Smooth muscle cell (in vitro differentiated cells): ENCODE data around the gene NHLRC1. TPM values are rescaled to one million over a fixed set of nuclear protein-coding genes. Genes with fewer than 3 reads are reported as not detected.

ENCODE experiments used
- DNase-seq: peaks from one replicate; lab custom pipeline; 2025; ENCODE audit not compliant: unreplicated experiment; lab: John Stamatoyannopoulos, UW
- H2AFZ ChIP-seq: fragments of 200-600 bp; sonication (generic); 2 replicates; pipeline ENCODE4 v1.6.0; 2016; ENCODE audit warnings: antibody characterized with exemption, low read depth, mild to moderate bottlenecking
- H3F3A ChIP-seq: fragments of 200-600 bp; sonication (generic); 2 replicates; pipeline ENCODE4 v1.6.0; 2017; ENCODE audit warnings: antibody characterized with exemption, low read depth
- H3K27ac ChIP-seq: fragments of 200-600 bp; sonication (generic); 2 replicates; pipeline ENCODE4 v1.5.1; 2016; ENCODE audit warnings: low read depth, mild to moderate bottlenecking
- H3K27me3 ChIP-seq: fragments of 200-600 bp; sonication (generic); 2 replicates; pipeline ENCODE4 v1.6.1; 2016; ENCODE audit warnings: low read depth, mild to moderate bottlenecking
- H3K36me3 ChIP-seq: fragments of 200-600 bp; sonication (generic); 2 replicates; pipeline ENCODE4 v1.5.1; 2016; ENCODE audit warnings: low read depth
- H3K4me1 ChIP-seq: fragments of 200-600 bp; sonication (generic); 2 replicates; pipeline ENCODE4 v1.5.1; 2016; ENCODE audit warnings: low read depth
- H3K4me2 ChIP-seq: fragments of 200-600 bp; sonication (generic); 2 replicates; pipeline ENCODE4 v1.6.0; 2016; ENCODE audit warnings: mild to moderate bottlenecking
- H3K4me3 ChIP-seq: fragments of 200-600 bp; sonication (generic); 2 replicates; pipeline ENCODE4 v1.5.1; 2016; ENCODE audit warnings: mild to moderate bottlenecking
- H3K79me2 ChIP-seq: fragments of 200-600 bp; sonication (generic); 2 replicates; pipeline ENCODE4 v1.6.0; 2016; ENCODE audit warnings: low read depth, mild to moderate bottlenecking
- H3K9ac ChIP-seq: fragments of 200-600 bp; sonication (generic); 2 replicates; pipeline ENCODE4 v1.6.0; 2016; ENCODE audit warnings: low read depth
- H3K9me3 ChIP-seq: fragments of 200-600 bp; sonication (generic); replicated peaks from 2 replicates; pipeline ENCODE4 v1.5.1; 2016; ENCODE audit warnings: low read depth
- H4K20me1 ChIP-seq: fragments of 200-600 bp; sonication (generic); 2 replicates; pipeline ENCODE4 v1.6.0; 2016; ENCODE audit warnings: low read depth
- WGBS: methylation state at CpG from one replicate; pipeline ENCODE4 v1.1.7; 2016; ENCODE audit warnings: low lambda C conversion rate; 5-methylcytosine and 5-hydroxymethylcytosine counted together
- polyA plus RNA-seq: library from polyadenylated mRNA; unstranded; fragments of >200 nt; fragmentation: Nextera tagmentation; extraction: Ambion mirVana; gene quantifications from 2 replicates; pipeline ENCODE4 v1.2.1, GENCODE V29; 2016
- total RNA-seq: library from RNA; depleted of rRNA; stranded (reverse); fragments of >200 nt; gene quantifications from 2 replicates; pipeline ENCODE4 v1.2.3, GENCODE V29; 2014
- TF ChIP-seq, protein P1 (sequence below): fragments of 200-600 bp; sonication (generic); IDR thresholded peaks from 2 replicates; pipeline ENCODE4 v1.5.1; 2017; ENCODE audit warnings: borderline replicate concordance, mild to moderate bottlenecking, antibody characterized with exemption; ENCODE audit not compliant: insufficient read depth, poor library complexity, severe bottlenecking

Gene NHLRC1
- total and polyA plus RNA-seq, 2 experiments from 2014 or later: 0.42 to 0.85 TPM

DNA sequence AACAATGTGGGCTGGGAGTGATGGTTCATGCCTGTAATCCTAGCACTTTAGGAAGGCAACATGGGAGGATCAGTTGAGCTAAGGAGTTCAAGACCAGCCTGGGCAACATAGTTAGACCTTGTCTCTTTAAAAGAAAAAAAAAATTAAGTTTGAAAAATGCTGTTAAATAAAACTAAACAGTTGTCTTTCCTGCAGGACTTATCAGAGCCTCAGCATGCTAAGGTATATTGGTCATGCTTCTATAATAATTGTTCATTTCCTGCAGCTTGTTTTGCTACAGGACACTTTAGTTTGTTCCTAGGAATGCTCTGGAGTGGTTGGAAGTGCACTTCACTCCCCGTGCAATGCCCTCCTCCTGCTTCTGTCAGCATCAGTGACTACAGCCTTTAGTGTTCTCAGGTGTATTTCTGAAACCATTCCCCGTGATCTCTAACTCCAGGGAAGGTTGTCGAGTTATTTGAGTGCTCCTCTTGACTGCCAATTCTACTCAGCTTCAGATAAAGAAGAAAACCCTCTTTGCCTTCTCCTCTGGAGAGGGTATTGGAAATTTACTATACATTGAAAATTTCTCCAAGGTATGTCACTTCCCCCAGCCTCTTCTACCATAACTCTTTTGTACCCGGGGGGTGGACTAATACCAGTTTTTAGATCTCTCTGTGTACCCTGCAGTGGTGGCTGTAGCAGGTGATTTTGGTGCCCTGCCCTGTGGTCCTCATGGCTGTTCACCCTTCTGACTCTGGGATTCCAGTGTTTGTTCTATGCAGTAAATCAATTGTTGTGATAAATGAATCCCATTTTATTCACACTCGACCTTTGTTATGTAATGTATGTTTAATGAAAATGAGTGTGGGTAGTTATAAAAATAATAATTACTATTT lies 33.8 kb downstream of the NHLRC1 start:
- TF ChIP-seq, protein P1, sequence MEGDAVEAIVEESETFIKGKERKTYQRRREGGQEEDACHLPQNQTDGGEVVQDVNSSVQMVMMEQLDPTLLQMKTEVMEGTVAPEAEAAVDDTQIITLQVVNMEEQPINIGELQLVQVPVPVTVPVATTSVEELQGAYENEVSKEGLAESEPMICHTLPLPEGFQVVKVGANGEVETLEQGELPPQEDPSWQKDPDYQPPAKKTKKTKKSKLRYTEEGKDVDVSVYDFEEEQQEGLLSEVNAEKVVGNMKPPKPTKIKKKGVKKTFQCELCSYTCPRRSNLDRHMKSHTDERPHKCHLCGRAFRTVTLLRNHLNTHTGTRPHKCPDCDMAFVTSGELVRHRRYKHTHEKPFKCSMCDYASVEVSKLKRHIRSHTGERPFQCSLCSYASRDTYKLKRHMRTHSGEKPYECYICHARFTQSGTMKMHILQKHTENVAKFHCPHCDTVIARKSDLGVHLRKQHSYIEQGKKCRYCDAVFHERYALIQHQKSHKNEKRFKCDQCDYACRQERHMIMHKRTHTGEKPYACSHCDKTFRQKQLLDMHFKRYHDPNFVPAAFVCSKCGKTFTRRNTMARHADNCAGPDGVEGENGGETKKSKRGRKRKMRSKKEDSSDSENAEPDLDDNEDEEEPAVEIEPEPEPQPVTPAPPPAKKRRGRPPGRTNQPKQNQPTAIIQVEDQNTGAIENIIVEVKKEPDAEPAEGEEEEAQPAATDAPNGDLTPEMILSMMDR: no peak
- H3K79me2 ChIP-seq: no peaks in the 10 kb centered on the region
- no peak for DNase-seq
- H3K9me3 ChIP-seq: no peaks in the 10 kb centered on the region
- H3K4me1 ChIP-seq: no peaks in the 10 kb centered on the region
- no peaks in the 10 kb centered on the region for H4K20me1 ChIP-seq
- H3K9ac ChIP-seq: no peak overlapping the region
- H3K36me3 ChIP-seq: no peaks in the 10 kb centered on the region
- H3F3A ChIP-seq: no peaks in the 10 kb centered on the region
- WGBS: 90% methylated on average over 5 of the region's 5 CpGs
- no peaks in the 10 kb centered on the region for H3K27me3 ChIP-seq
- H3K27ac ChIP-seq: no peak overlapping the region
- no peak overlapping the region for H3K4me3 ChIP-seq
- no peak overlapping the region for H3K4me2 ChIP-seq
- no peak overlapping the region for H2AFZ ChIP-seq

DNA sequence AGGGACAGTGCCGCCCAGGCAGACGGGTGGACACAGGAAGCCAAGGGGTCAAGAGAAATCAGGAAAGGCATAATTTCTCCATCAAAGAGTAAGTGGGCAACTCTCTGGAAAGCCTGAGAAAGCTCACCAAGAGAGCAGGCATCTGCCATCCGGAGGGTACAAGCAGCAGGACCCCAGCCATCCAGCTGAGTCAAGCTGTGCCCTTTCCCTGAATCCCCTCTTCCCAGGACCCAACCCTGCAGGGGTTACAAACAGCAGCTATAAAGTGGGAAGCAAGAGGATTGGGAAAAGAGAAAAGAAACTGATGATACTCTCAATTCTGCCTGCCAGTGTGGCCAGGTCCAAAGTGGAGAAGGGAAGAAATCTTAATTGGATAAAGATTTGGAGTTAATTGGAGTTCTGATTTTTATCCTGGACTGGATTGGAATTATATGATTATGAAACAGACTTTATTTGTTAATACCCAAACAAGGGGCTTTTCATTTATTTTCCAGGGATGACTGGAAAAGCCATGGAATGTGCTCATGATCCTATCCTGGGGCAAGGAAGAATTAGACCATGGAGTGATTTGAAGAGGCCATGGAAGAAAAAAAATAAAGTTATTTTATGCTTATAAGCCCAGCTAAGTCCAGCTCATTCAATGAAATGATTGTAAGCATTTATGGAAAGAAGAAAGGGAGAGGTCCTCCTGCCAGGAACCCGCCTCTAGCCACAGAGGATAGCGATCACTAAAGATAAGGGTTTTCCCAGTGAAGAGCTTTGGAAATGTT lies 34.9 kb downstream of the NHLRC1 start:
- TF ChIP-seq, protein P1: no peak

DNA sequence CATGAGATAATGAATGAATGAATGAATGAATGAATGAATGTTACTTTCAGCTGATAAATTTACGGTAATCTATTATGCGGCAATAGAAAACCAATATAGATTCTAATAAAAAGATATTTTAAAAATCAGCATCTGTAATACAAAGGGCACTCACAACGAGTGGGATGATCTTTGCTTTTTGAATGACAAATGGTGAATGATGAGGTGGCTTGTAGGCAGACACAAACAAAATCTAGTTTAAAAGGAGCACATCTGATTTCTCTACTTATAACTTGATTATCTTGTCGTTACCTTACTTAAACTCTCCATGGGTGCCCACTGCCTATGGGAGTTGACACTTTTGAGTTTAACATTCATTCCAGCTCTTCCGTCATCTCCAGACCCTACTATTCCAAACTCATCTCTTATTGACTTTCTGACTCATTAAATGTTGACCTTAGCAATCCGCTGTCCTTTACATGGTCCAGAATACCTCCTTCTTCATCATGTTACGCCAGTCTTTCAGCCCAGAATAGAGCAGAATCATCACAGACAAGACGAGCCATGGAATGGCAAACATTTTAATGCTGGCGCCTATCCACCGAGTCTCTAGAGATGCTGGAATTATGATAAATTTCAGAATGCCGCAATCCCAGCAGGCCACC lies 41.3 kb downstream of the NHLRC1 start:
- 90% methylated on average over 11 of the region's 11 CpGs for WGBS
- H3K9me3 ChIP-seq: no peaks in the 10 kb centered on the region
- no peaks in the 10 kb centered on the region for H3K36me3 ChIP-seq
- no peaks in the 10 kb centered on the region for H3K79me2 ChIP-seq
- no peaks in the 10 kb centered on the region for H3K27me3 ChIP-seq
- H3K4me1 ChIP-seq: no peaks in the 10 kb centered on the region
- no peak overlapping the region for H2AFZ ChIP-seq
- H3F3A ChIP-seq: peaks cover 7% of the 10 kb centered on the region
- no peak overlapping the region for H3K4me2 ChIP-seq
- H3K9ac ChIP-seq: no peak overlapping the region
- H3K27ac ChIP-seq: no peak overlapping the region
- H3K4me3 ChIP-seq: no peak overlapping the region
- no peak for DNase-seq
- H4K20me1 ChIP-seq: no peaks in the 10 kb centered on the region
- TF ChIP-seq, protein P1: no peak

More for the DNA sequence above, 34.9 kb downstream of the NHLRC1 start:
- Histone ChIP-seq H3K36me3 (no peaks in the 10 kb centered on the region), H3K27ac (no peak overlapping the region), H3K4me3 (no peak overlapping the region), H3K79me2 (no peaks in the 10 kb centered on the region), H3F3A (peaks cover 7% of the 10 kb centered on the region), H3K4me1 (no peaks in the 10 kb centered on the region), H3K9me3 (no peaks in the 10 kb centered on the region), H4K20me1 (no peaks in the 10 kb centered on the region), H2AFZ (no peak overlapping the region), H3K4me2 (no peak overlapping the region), H3K27me3 (no peaks in the 10 kb centered on the region), H3K9ac (no peak overlapping the region)
- 90% methylated on average over 5 of the region's 5 CpGs for WGBS
- DNase-seq: no peak
